Panc1 (cell line): ENCODE results near the gene CDK19.

Experiments used
- CTCF ChIP-seq: fragments of 450-650 bp; IDR thresholded peaks from 2 replicates; pipeline ENCODE4 v1.5.1; 2017; ENCODE audit warnings: mild to moderate bottlenecking
- POLR2AphosphoS5 ChIP-seq: IDR thresholded peaks from 2 replicates; pipeline ENCODE4 v1.6.1; 2012; ENCODE audit warnings: mild to moderate bottlenecking, low read depth, low read length, moderate library complexity
- REST ChIP-seq, 2 experiments: IDR thresholded peaks; 2 replicates each; pipeline ENCODE4 v1.6.1; 2011 to 2012; ENCODE audit warnings: low read depth in 2 of 2, control low read depth in 1 of 2, low read length in 1 of 2, mild to moderate bottlenecking in 1 of 2, moderate library complexity in 1 of 2; ENCODE audit not compliant: insufficient read depth in 1 of 2

- no peak for TF ChIP-seq CTCF
- TF ChIP-seq POLR2AphosphoS5: no peak
- no peak for TF ChIP-seq REST (IDR thresholded peaks at IDR 0.05; ENCODE audit: insufficient read depth in 1 of 2, low read depth in 2 of 2, low read length in 1 of 2)
These were observed 247.1 kb downstream of the CDK19 start for GRCh38 chr6:110567957-110568696.
